K562 (cell line): ENCODE measurements around the gene CRYZL1. TPM values are rescaled to one million over a fixed set of nuclear protein-coding genes. Genes with fewer than 3 reads are reported as not detected.

Experiments
- ATAC-seq: fragments of 200-7000 bp; cut with Tn5 transposase; 3 replicates; pipeline ENCODE4 v1.9.1; 2020; ENCODE audit warnings: moderate library complexity
- BruUV-seq: library from RNA; stranded (reverse); fragments of 400-500 nt; replicated peaks from 2 replicates; lab custom pipeline; 2021; lab: Mats Ljungman, UMichigan
- CTCF ChIA-PET: fragments of 300-600 bp; formaldehyde crosslinking; extraction: SDS; loops from one replicate; lab custom pipeline; 2021; ENCODE audit warnings: low intra/inter-chr PET ratio; lab: Yijun Ruan, JAX
- POLR2A ChIA-PET: fragments of 300-600, 350-650 bp; sonication (Branson Sonifier 250); formaldehyde crosslinking; extraction: SDS; loops from one replicate; lab custom pipeline; 2021; ENCODE audit warnings: antibody characterized with exemption, inconsistent platforms; lab: Yijun Ruan, JAX
- DNase-seq, 4 experiments: peaks; one replicate each; pipeline versions ENCODE4 v3.0.0 to v3.0.0-alpha.2; 2011 to 2018; ENCODE audit warnings: low spot score in 3 of 4, mixed read lengths in 3 of 4; ENCODE audit errors: extremely low read depth in 1 of 4
- FAIRE-seq: peaks from 2 replicates; lab custom pipeline; 2011; peaks lifted over from hg19 to GRCh38; lab: Jason Lieb, UNC
- H2AFZ ChIP-seq: 2 replicates; pipeline ENCODE4 v1.6.0; 2011; ENCODE audit warnings: low read depth, low read length, control low read depth, inconsistent platforms
- H3K27ac ChIP-seq: fragments of 200-600 bp; 3 replicates; pipeline ENCODE4 v1.8.0; 2011; ENCODE audit warnings: low read depth, mild to moderate bottlenecking, control low read depth, inconsistent platforms, low read length, moderate library complexity, mixed read lengths; ENCODE audit errors: extremely low read depth
- H3K27me3 ChIP-seq, 2 experiments: fragments of 300-600 bp in 1 of 2; 2 replicates in 1 of 2; 3 replicates in 1 of 2; pipeline versions ENCODE4 v1.6.0 to v1.8.0; 2011; ENCODE audit warnings: inconsistent platforms in 2 of 2, low read length in 2 of 2, mild to moderate bottlenecking in 1 of 2, mixed read lengths in 1 of 2, moderate library complexity in 1 of 2; ENCODE audit not compliant: control insufficient read depth in 2 of 2, insufficient read depth in 2 of 2
- H3K36me3 ChIP-seq: fragments of 300-600 bp; 3 replicates; pipeline ENCODE4 v1.8.0; 2011; ENCODE audit warnings: mild to moderate bottlenecking, low read length, inconsistent platforms; ENCODE audit not compliant: control insufficient read depth, insufficient read depth
- H3K4me1 ChIP-seq, 2 experiments: fragments of 200-600 bp in 1 of 2; replicated peaks in 1 of 2; 2 replicates in 1 of 2; 3 replicates in 1 of 2; pipeline versions ENCODE4 v1.5.1 to v1.8.0; 2011; ENCODE audit warnings: inconsistent platforms in 2 of 2, low read length in 2 of 2, mild to moderate bottlenecking in 1 of 2, mixed read lengths in 1 of 2, moderate library complexity in 1 of 2; ENCODE audit not compliant: control insufficient read depth in 2 of 2, insufficient read depth in 2 of 2
- H3K4me2 ChIP-seq: 2 replicates; pipeline ENCODE4 v1.6.1; 2011; ENCODE audit warnings: low read length, control low read depth, inconsistent platforms, mixed read lengths; ENCODE audit not compliant: insufficient read depth
- H3K4me3 ChIP-seq: fragments of 200-600 bp; sonication (generic), shearing (Covaris generic); 2 replicates; pipeline ENCODE4 v1.5.1; 2016; ENCODE audit warnings: control low read depth, inconsistent platforms
- H3K79me2 ChIP-seq: fragments of 200-600 bp; 3 replicates; pipeline ENCODE4 v1.8.0; 2011; ENCODE audit warnings: low read length, inconsistent platforms; ENCODE audit not compliant: control insufficient read depth, insufficient read depth
- H3K9ac ChIP-seq, 2 experiments: 2 replicates each; pipeline versions ENCODE4 v1.6.0 to v1.6.1; 2011; ENCODE audit warnings: low read depth in 2 of 2, low read length in 2 of 2, control low read depth in 1 of 2, inconsistent platforms in 1 of 2, mild to moderate bottlenecking in 1 of 2, mixed read lengths in 1 of 2; ENCODE audit not compliant: insufficient read depth in 1 of 2
- H3K9me1 ChIP-seq: one replicate; pipeline ENCODE4 v1.6.0; 2011; ENCODE audit warnings: inconsistent platforms, mild to moderate bottlenecking, low read length, moderate library complexity; ENCODE audit not compliant: control insufficient read depth, insufficient read depth
- H3K9me3 ChIP-seq: replicated peaks from 2 replicates; pipeline ENCODE4 v1.5.1; 2011; ENCODE audit warnings: low read depth, low read length, inconsistent platforms; ENCODE audit not compliant: control insufficient read depth, insufficient read depth
- H4K20me1 ChIP-seq: replicated peaks from 2 replicates; pipeline ENCODE4 v1.6.1; 2011; ENCODE audit warnings: low read length, inconsistent platforms, mixed read lengths; ENCODE audit not compliant: control insufficient read depth, insufficient read depth
- FOXJ3 ChIP-seq: sonication (generic); formaldehyde crosslinking; IDR thresholded peaks from 2 replicates; pipeline ENCODE4 v1.4.0; 2020; ENCODE audit warnings: mild to moderate bottlenecking, missing genetic modification reagents
- FOXO4 ChIP-seq: fragments of 450-650 bp; formaldehyde crosslinking; IDR thresholded peaks from 2 replicates; pipeline ENCODE4 v1.4.0; 2020; ENCODE audit warnings: mild to moderate bottlenecking, moderate library complexity
- HBP1 ChIP-seq: fragments of 450-650 bp; formaldehyde crosslinking; IDR thresholded peaks from 2 replicates; pipeline ENCODE4 v1.4.0; 2022; ENCODE audit warnings: missing genetic modification characterization
- HIVEP1 ChIP-seq: fragments of 250-450 bp; sonication (Bioruptor Pico); IDR thresholded peaks from 2 replicates; pipeline ENCODE4 v1.4.0; 2020; ENCODE audit warnings: mild to moderate bottlenecking
- HMGN3 ChIP-seq: IDR thresholded peaks from 2 replicates; pipeline ENCODE4 v1.6.1; 2011; ENCODE audit warnings: borderline replicate concordance, low read depth, mild to moderate bottlenecking, mixed read lengths, low read length; ENCODE audit not compliant: insufficient read length; ENCODE audit errors: extremely low read depth
- HMGXB4 ChIP-seq: sonication (generic); formaldehyde crosslinking; IDR thresholded peaks from 2 replicates; pipeline ENCODE4 v1.8.1; 2023; ENCODE audit warnings: mild to moderate bottlenecking, missing genetic modification reagents
- NCOR1 ChIP-seq: fragments of 450-650 bp; IDR thresholded peaks from 2 replicates; pipeline ENCODE4 v1.6.1; 2016; ENCODE audit warnings: mild to moderate bottlenecking, moderate library complexity
- NR2C1 ChIP-seq, 2 experiments: fragments of 450-650 bp; IDR thresholded peaks; 2 replicates each; pipeline ENCODE4 v1.6.1; 2017; ENCODE audit warnings: mild to moderate bottlenecking in 2 of 2, antibody characterized with exemption in 1 of 2, inconsistent platforms in 1 of 2, missing compliant biosample characterization in 1 of 2, missing genetic modification characterization in 1 of 2
- PBX2 ChIP-seq, 2 experiments: IDR thresholded peaks in 1 of 2; conservative IDR thresholded peaks in 1 of 2; 2 replicates each; pipeline ENCODE4 v1.6.1; 2016; ENCODE audit warnings: low read depth in 2 of 2, mild to moderate bottlenecking in 1 of 2, missing compliant biosample characterization in 1 of 2, missing genetic modification characterization in 1 of 2, moderate library complexity in 1 of 2
- RFX7 ChIP-seq: fragments of 250-450 bp; sonication (Bioruptor Pico); IDR thresholded peaks from 2 replicates; pipeline ENCODE4 v1.5.1; 2021; ENCODE audit warnings: mild to moderate bottlenecking
- SMAD4 ChIP-seq: fragments of 250-450 bp; sonication (Bioruptor Pico); conservative IDR thresholded peaks from 2 replicates; pipeline ENCODE4 v1.8.0; 2021; ENCODE audit warnings: inconsistent platforms, mild to moderate bottlenecking, moderate library complexity
- TGIF2 ChIP-seq: sonication (generic); formaldehyde crosslinking; IDR thresholded peaks from 2 replicates; pipeline ENCODE4 v1.8.1; 2022; ENCODE audit warnings: mild to moderate bottlenecking, missing genetic modification reagents, moderate library complexity
- ZC3H11A ChIP-seq: IDR thresholded peaks from 2 replicates; pipeline ENCODE4 v1.6.1; 2012; ENCODE audit warnings: low read depth, low read length, improper control_type of control experiment
- ZNF12 ChIP-seq: sonication (generic); formaldehyde crosslinking; IDR thresholded peaks from 2 replicates; pipeline ENCODE4 v1.4.0; 2020; ENCODE audit warnings: mild to moderate bottlenecking, missing genetic modification reagents
- ZNF174 ChIP-seq: fragments of 250-450 bp; sonication (Bioruptor Pico); IDR thresholded peaks from 2 replicates; pipeline ENCODE4 v1.4.0; 2020; ENCODE audit warnings: mild to moderate bottlenecking
- ZNF507 ChIP-seq: conservative IDR thresholded peaks from 2 replicates; pipeline ENCODE4 v1.6.1; 2017; ENCODE audit warnings: missing genetic modification characterization, missing compliant biosample characterization
- WGBS: fragments of 100-300 bp; shearing (Covaris generic); methylation state at CpG from one replicate; pipeline ENCODE4 v1.1.6; 2016; ENCODE audit warnings: low coverage, mixed read lengths; ENCODE audit not compliant: insufficient coverage; ENCODE audit errors: missing lambda C conversion rate; 5-methylcytosine and 5-hydroxymethylcytosine counted together
- in situ Hi-C: fragments of 300-500 bp; cut with MboI; formaldehyde crosslinking; loops from 4 replicates; pipeline ENCODE4 v1.15.0; 2018; ENCODE audit warnings: inconsistent platforms, mixed read lengths
- intact Hi-C: fragments of 100-400 bp; cut with micrococcal nuclease; formaldehyde crosslinking; loops from 2 replicates; pipeline ENCODE4 v1.14.2; 2022
- polyA plus RNA-seq, 8 experiments: library from polyadenylated mRNA; depleted of rRNA in 4 of 8; stranded (reverse) in 5 of 8; unstranded in 3 of 8; fragments of >200 nt; fragmentation: Nextera tagmentation in 2 of 8; fragmentation: Illumina TruSeq in 1 of 8; extraction: Ambion mirVana in 2 of 8; extraction: Trizol in 1 of 8; gene quantifications; 2 replicates each; pipeline versions ENCODE4 v1.2.1 to v1.2.3, GENCODE V29; 2011 to 2014; ENCODE audit warnings: inconsistent platforms in 1 of 8, missing spikeins in 1 of 8
- total RNA-seq, 7 experiments: library from RNA; depleted of rRNA in 6 of 7; stranded (reverse); fragments of >200 nt in 6 of 7; fragmentation: Illumina TruSeq in 2 of 7; extraction: Trizol in 2 of 7; gene quantifications; 2 replicates each; pipeline versions ENCODE4 v1.2.1 to v1.2.3, GENCODE V29; 2011 to 2021; ENCODE audit warnings: low replicate concordance in 1 of 7

The CRYZL1 gene
- total and polyA plus RNA-seq, 9 of the 15 experiments (the other 6 are each of a cell fraction or from before 2014, with no cell fraction given), result 19.9 to 98.2 (median 39.2) TPM

GRCh38 chr21:33688353-33688752 is 46.8 kb upstream of the CRYZL1 start:
- Histone ChIP-seq H3K27me3 (peaks cover 6 to 13% of the 10 kb centered on the region in 2 experiments; a peak in 3 of 5 replicates), H3K9me1 (no peaks in the 10 kb centered on the region), H3K4me2 (no peak overlapping the region), H3K79me2 (no peaks in the 10 kb centered on the region), H3K4me1 (peaks cover 0 to 11% of the 10 kb centered on the region in 2 experiments; a peak in 3 of 5 replicates), H2AFZ (no peak overlapping the region)
- DNase-seq, result no peak
- TF ChIP-seq HMGN3 (no peak), SMAD4 (no peak), PBX2 (CRISPR knock-in tag; IDR thresholded peaks at IDR 0.05; ENCODE audit: low read depth) (no peak), PBX2 (tag; conservative IDR thresholded peaks at IDR 0.05; ENCODE audit: low read depth) (no peak), NR2C1 (IDR thresholded peaks at IDR 0.05) (no peak), NR2C1 (tag; IDR thresholded peaks at IDR 0.05) (no peak), ZNF174 (CRISPR knock-in tag) (no peak), FOXO4 (CRISPR knock-in tag) (no peak), HIVEP1 (CRISPR knock-in tag) (no peak), ZNF507 (tag) (no peak), NCOR1 (no peak), HBP1 (CRISPR knock-in tag) (no peak), ZC3H11A (no peak), TGIF2 (CRISPR knock-in tag) (no peak), HMGXB4 (CRISPR knock-in tag) (no peak), FOXJ3 (CRISPR knock-in tag) (no peak), ZNF12 (CRISPR knock-in tag) (no peak), RFX7 (CRISPR knock-in tag) (no peak)
- TF ChIP-seq, all 486 proteins: peak for 0
- Histone ChIP-seq H4K20me1 (no peaks in the 10 kb centered on the region), H3K9me3 (no peaks in the 10 kb centered on the region), H3K27ac (no peak overlapping the region), H3K4me3 (no peak overlapping the region), H3K9ac (no peak overlapping the region), H3K36me3 (no peaks in the 10 kb centered on the region)
- 21% methylated on average over 1 of the region's 1 CpG for WGBS
- no TSS peak for BruUV-seq
- FAIRE-seq, result no peak
- POLR2A ChIA-PET, result interaction anchor here (1.3 kb wide), 1 partner anchor 10 kb away, joined by 4 read pairs; no protein-coding TSS in a partner anchor
- ATAC-seq, result no peak
- in situ Hi-C loops (no loop called here), intact Hi-C loops (no loop called here)
- CTCF ChIA-PET, result no interaction called here
